IPS-18a (cell line): Measurements from ENCODE around the gene KLHL29.

Source experiments
- H3K27ac ChIP-seq: one replicate; pipeline ENCODE4 v1.5.1; 2013; ENCODE audit warnings: low read length
- H3K27me3 ChIP-seq: one replicate; pipeline ENCODE4 v1.6.1; 2013; ENCODE audit warnings: mild to moderate bottlenecking, low read length; ENCODE audit not compliant: control insufficient read depth, insufficient read depth
- H3K36me3 ChIP-seq: one replicate; pipeline ENCODE4 v1.6.1; 2013; ENCODE audit warnings: low read depth, low read length; ENCODE audit not compliant: control insufficient read depth
- H3K4me1 ChIP-seq: one replicate; pipeline ENCODE4 v1.6.1; 2013; ENCODE audit warnings: low read depth, low read length; ENCODE audit not compliant: control insufficient read depth
- H3K4me3 ChIP-seq: one replicate; pipeline ENCODE4 v1.5.1; 2013; ENCODE audit warnings: low read length
- H3K9ac ChIP-seq: one replicate; pipeline ENCODE4 v1.6.1; 2013; ENCODE audit warnings: mild to moderate bottlenecking, low read length, moderate library complexity
- H3K9me3 ChIP-seq: one replicate; pipeline ENCODE4 v1.6.1; 2013; ENCODE audit warnings: low read depth, low read length; ENCODE audit not compliant: control insufficient read depth

The KLHL29 gene

GRCh38 chr2:23425338-23425871 is 40.4 kb downstream of the KLHL29 start:
- no peaks in the 10 kb centered on the region for H3K27me3 ChIP-seq
- H3K9ac ChIP-seq, result no peak overlapping the region
- H3K4me1 ChIP-seq, result peaks cover 9% of the 10 kb centered on the region
- no peak overlapping the region for H3K27ac ChIP-seq
- no peaks in the 10 kb centered on the region for H3K36me3 ChIP-seq
- H3K4me3 ChIP-seq, result no peak overlapping the region
- no peaks in the 10 kb centered on the region for H3K9me3 ChIP-seq

GRCh38 chr2:23425885-23426262 is 40.9 kb downstream of the KLHL29 start:
- Histone ChIP-seq H3K27me3 (no peaks in the 10 kb centered on the region), H3K4me1 (peaks cover 9% of the 10 kb centered on the region)

GRCh38 chr2:23426263-23426905 is 41.4 kb downstream of the KLHL29 start:
- H3K27ac ChIP-seq, result no peak overlapping the region

More at GRCh38 chr2:23425885-23426262, 40.9 kb downstream of the KLHL29 start:
- H3K4me3 ChIP-seq, result no peak overlapping the region
- H3K9ac ChIP-seq, result no peak overlapping the region
- no peaks in the 10 kb centered on the region for H3K36me3 ChIP-seq
- no peaks in the 10 kb centered on the region for H3K9me3 ChIP-seq
- no peak overlapping the region for H3K27ac ChIP-seq

GRCh38 chr2:23427350-23427749 is 42.4 kb downstream of the KLHL29 start:
- Histone ChIP-seq H3K36me3 (no peaks in the 10 kb centered on the region), H3K4me3 (no peak overlapping the region), H3K27me3 (no peaks in the 10 kb centered on the region), H3K9me3 (no peaks in the 10 kb centered on the region), H3K27ac (no peak overlapping the region), H3K9ac (no peak overlapping the region), H3K4me1 (peaks cover 9% of the 10 kb centered on the region)

More at GRCh38 chr2:23426263-23426905, 41.4 kb downstream of the KLHL29 start:
- Histone ChIP-seq H3K9ac (no peak overlapping the region), H3K4me1 (peaks cover 9% of the 10 kb centered on the region), H3K36me3 (no peaks in the 10 kb centered on the region), H3K4me3 (no peak overlapping the region), H3K9me3 (no peaks in the 10 kb centered on the region), H3K27me3 (no peaks in the 10 kb centered on the region)

- Histone ChIP-seq H3K9ac (no peak overlapping the region), H3K4me3 (no peak overlapping the region), H3K27me3 (no peaks in the 10 kb centered on the region), H3K4me1 (peaks cover 12% of the 10 kb centered on the region), H3K27ac (no peak overlapping the region), H3K9me3 (no peaks in the 10 kb centered on the region), H3K36me3 (no peaks in the 10 kb centered on the region)
Measured at GRCh38 chr2:23427976-23428375, 43.0 kb downstream of the KLHL29 start.

- H3K27ac ChIP-seq, result no peak overlapping the region
- H3K36me3 ChIP-seq, result no peaks in the 10 kb centered on the region
- H3K4me1 ChIP-seq, result peaks cover 4% of the 10 kb centered on the region
- H3K9me3 ChIP-seq, result no peaks in the 10 kb centered on the region
- H3K27me3 ChIP-seq, result no peaks in the 10 kb centered on the region
- no peak overlapping the region for H3K9ac ChIP-seq
- no peak overlapping the region for H3K4me3 ChIP-seq
Measured at GRCh38 chr2:23429036-23429435, 44.1 kb downstream of the KLHL29 start.

- H3K9me3 ChIP-seq, result no peaks in the 10 kb centered on the region
- H3K27ac ChIP-seq, result no peak overlapping the region
- H3K36me3 ChIP-seq, result no peaks in the 10 kb centered on the region
- no peak overlapping the region for H3K9ac ChIP-seq
- no peaks in the 10 kb centered on the region for H3K27me3 ChIP-seq
- H3K4me1 ChIP-seq, result peaks cover 3% of the 10 kb centered on the region
- no peak overlapping the region for H3K4me3 ChIP-seq
Measured at GRCh38 chr2:23430263-23430662, 45.3 kb downstream of the KLHL29 start.

- H3K27ac ChIP-seq, result no peak overlapping the region
- no peaks in the 10 kb centered on the region for H3K36me3 ChIP-seq
- H3K4me3 ChIP-seq, result no peak overlapping the region
- no peak overlapping the region for H3K9ac ChIP-seq
- peaks cover 13% of the 10 kb centered on the region for H3K4me1 ChIP-seq
- H3K27me3 ChIP-seq, result no peaks in the 10 kb centered on the region
- H3K9me3 ChIP-seq, result no peaks in the 10 kb centered on the region
Measured at GRCh38 chr2:23432531-23432930, 47.6 kb downstream of the KLHL29 start.

- Histone ChIP-seq H3K27me3 (no peaks in the 10 kb centered on the region), H3K4me1 (peaks cover 13% of the 10 kb centered on the region)
Measured at GRCh38 chr2:23433282-23433681, 48.3 kb downstream of the KLHL29 start.

GRCh38 chr2:23434721-23435121 is 49.7 kb downstream of the KLHL29 start:
- Histone ChIP-seq H3K27ac (no peak overlapping the region), H3K4me3 (no peak overlapping the region), H3K4me1 (peaks cover 13% of the 10 kb centered on the region), H3K36me3 (no peaks in the 10 kb centered on the region), H3K9ac (no peak overlapping the region), H3K9me3 (no peaks in the 10 kb centered on the region), H3K27me3 (no peaks in the 10 kb centered on the region)

More at GRCh38 chr2:23433282-23433681, 48.3 kb downstream of the KLHL29 start:
- Histone ChIP-seq H3K4me3 (no peak overlapping the region), H3K36me3 (no peaks in the 10 kb centered on the region), H3K27ac (no peak overlapping the region), H3K9ac (no peak overlapping the region), H3K9me3 (no peaks in the 10 kb centered on the region)

- peaks cover 13% of the 10 kb centered on the region for H3K4me1 ChIP-seq
- H3K9me3 ChIP-seq, result no peaks in the 10 kb centered on the region
- H3K4me3 ChIP-seq, result no peak overlapping the region
- no peaks in the 10 kb centered on the region for H3K36me3 ChIP-seq
- H3K9ac ChIP-seq, result no peak overlapping the region
- no peaks in the 10 kb centered on the region for H3K27me3 ChIP-seq
- no peak overlapping the region for H3K27ac ChIP-seq
Measured at GRCh38 chr2:23435250-23436035, 50.5 kb downstream of the KLHL29 start.
